Measurements from ENCODE around the gene BRWD1.

Gene BRWD1

GRCh38 chr21:39313571-39314142, at the start of gene BRWD1:
TSS of gene BRWD1 (minus strand) at chr21:39313632. CDS start at chr21:39313491, 141 bp downstream.
- peak; percentile 86 for DNase-seq

- no peak for DNase-seq
Measured at GRCh38 chr21:39362733-39363132, 49.3 kb upstream of the BRWD1 start.

- DNase-seq: no peak
Measured at GRCh38 chr21:39359382-39359781, 46.0 kb upstream of the BRWD1 start.

GRCh38 chr21:39353295-39353694, 39.9 kb upstream of the BRWD1 start:
- DNase-seq: no peak

- no peak for DNase-seq
Measured at GRCh38 chr21:39350094-39351005, 36.9 kb upstream of the BRWD1 start.

- peak; percentile 96 for DNase-seq
Measured at GRCh38 chr21:39349211-39350093, 36.0 kb upstream of the BRWD1 start.

GRCh38 chr21:39348355-39349210, 35.2 kb upstream of the BRWD1 start, which contains the start of gene HMGN1:
TSS of gene HMGN1 (minus strand) at chr21:39349088. CDS start at chr21:39348917, 171 bp downstream.
- DNase-seq: peak; percentile 89

GRCh38 chr21:39348040-39348354, 34.6 kb upstream of the BRWD1 start:
- DNase-seq: no peak

GRCh38 chr21:39347537-39347936, 34.1 kb upstream of the BRWD1 start:
- no peak for DNase-seq

GRCh38 chr21:39346671-39347331, 33.4 kb upstream of the BRWD1 start:
- no peak for DNase-seq

GRCh38 chr21:39346206-39346605, 32.8 kb upstream of the BRWD1 start:
- DNase-seq: no peak

- no peak for DNase-seq
Measured at GRCh38 chr21:39345440-39345839, 32.0 kb upstream of the BRWD1 start.

- DNase-seq: no peak
Measured at GRCh38 chr21:39344848-39345247, 31.4 kb upstream of the BRWD1 start.

GRCh38 chr21:39341249-39341923, 28.0 kb upstream of the BRWD1 start:
- no peak for DNase-seq

GRCh38 chr21:39340687-39341086, 27.3 kb upstream of the BRWD1 start:
- DNase-seq: no peak

GRCh38 chr21:39339231-39339630, 25.8 kb upstream of the BRWD1 start:
- DNase-seq: no peak

- DNase-seq: no peak
Measured at GRCh38 chr21:39336457-39337008, 23.1 kb upstream of the BRWD1 start.

GRCh38 chr21:39334611-39335010, 21.2 kb upstream of the BRWD1 start:
- no peak for DNase-seq

GRCh38 chr21:39332175-39332574, 18.7 kb upstream of the BRWD1 start:
- no peak for DNase-seq

- no peak for DNase-seq
Measured at GRCh38 chr21:39330001-39330400, 16.6 kb upstream of the BRWD1 start.

GRCh38 chr21:39327727-39328126, 14.3 kb upstream of the BRWD1 start:
- no peak for DNase-seq
